Endothelial cell of umbilical vein (primary cell): ENCODE results near the gene DHX34. TPM values are rescaled to one million over a fixed set of nuclear protein-coding genes. Genes with fewer than 3 reads are reported as not detected.

ENCODE experiments used
- BruUV-seq: library from RNA; stranded (reverse); fragments of 400-500 nt; replicated peaks from 2 replicates; lab custom pipeline; 2021; lab: Mats Ljungman, UMichigan
- CTCF ChIA-PET: fragments of 300-600, 350-600 bp; sonication (Branson Sonifier 250); formaldehyde crosslinking; loops from one replicate; lab custom pipeline; 2021; ENCODE audit warnings: antibody characterized with exemption, inconsistent platforms; lab: Charles Lee
- POLR2A ChIA-PET: fragments of 300-600, 350-600 bp; sonication (Branson Sonifier 250); formaldehyde crosslinking; loops from one replicate; lab custom pipeline; 2021; ENCODE audit warnings: antibody characterized with exemption, inconsistent platforms; lab: Charles Lee
- DNase-seq: peaks from one replicate; pipeline ENCODE4 v3.0.0-alpha.2; 2011; ENCODE audit warnings: low read depth, low spot score
- FAIRE-seq: peaks from 2 replicates; lab custom pipeline; 2011; peaks lifted over from hg19 to GRCh38; lab: Jason Lieb, UNC
- H2AFZ ChIP-seq: 2 replicates; pipeline ENCODE4 v1.6.0; 2012; ENCODE audit warnings: low read depth, low read length, control low read depth, inconsistent platforms
- H3K27ac ChIP-seq: 2 replicates; pipeline ENCODE4 v1.5.1; 2011; ENCODE audit warnings: low read depth, mild to moderate bottlenecking, control low read depth, low read length, moderate library complexity; ENCODE audit not compliant: insufficient read depth
- H3K27me3 ChIP-seq, 2 experiments: 2 replicates each; pipeline versions ENCODE4 v1.6.0 to v1.6.1; 2011; ENCODE audit warnings: low read length in 2 of 2, mixed read lengths in 1 of 2; ENCODE audit not compliant: control insufficient read depth in 2 of 2, insufficient read depth in 2 of 2
- H3K36me3 ChIP-seq, 2 experiments: 2 replicates in 1 of 2; 3 replicates in 1 of 2; pipeline ENCODE4 v1.5.1; 2011; ENCODE audit warnings: low read length in 2 of 2, mild to moderate bottlenecking in 1 of 2, moderate library complexity in 1 of 2; ENCODE audit not compliant: control insufficient read depth in 2 of 2, insufficient read depth in 2 of 2; ENCODE audit errors: extremely low read depth in 1 of 2
- H3K4me1 ChIP-seq: 3 replicates; pipeline ENCODE4 v1.5.1; 2011; ENCODE audit warnings: mild to moderate bottlenecking, low read length; ENCODE audit not compliant: control insufficient read depth, insufficient read depth; ENCODE audit errors: extremely low read depth
- H3K4me2 ChIP-seq: 2 replicates; pipeline ENCODE4 v1.6.1; 2011; ENCODE audit warnings: low read length, control low read depth, mixed read lengths; ENCODE audit not compliant: insufficient read depth
- H3K4me3 ChIP-seq, 3 experiments: fragments of 200-600 bp in 1 of 3; sonication (generic), shearing (Covaris generic) in 1 of 3; replicated peaks in 1 of 3; 2 replicates each; pipeline ENCODE4 v1.5.1; 2011 to 2016; ENCODE audit warnings: control low read depth in 3 of 3, low read length in 3 of 3, mild to moderate bottlenecking in 2 of 3, inconsistent platforms in 1 of 3, low read depth in 1 of 3, moderate library complexity in 1 of 3; ENCODE audit not compliant: insufficient read depth in 1 of 3
- H3K79me2 ChIP-seq: 2 replicates; pipeline ENCODE4 v1.6.0; 2012; ENCODE audit warnings: low read length, inconsistent platforms; ENCODE audit not compliant: control insufficient read depth, insufficient read depth
- H3K9ac ChIP-seq: replicated peaks from 2 replicates; pipeline ENCODE3; 2011; ENCODE audit warnings: low read length, control low read depth; ENCODE audit not compliant: insufficient read depth; ENCODE audit errors: extremely low read depth
- H3K9me1 ChIP-seq: replicated peaks from 3 replicates; pipeline ENCODE4 v1.6.0; 2011; ENCODE audit warnings: mild to moderate bottlenecking, low read length; ENCODE audit not compliant: control insufficient read depth, insufficient read depth; ENCODE audit errors: extremely low read depth
- H3K9me3 ChIP-seq: replicated peaks from 2 replicates; pipeline ENCODE4 v1.5.1; 2012; ENCODE audit warnings: low read length, inconsistent platforms; ENCODE audit not compliant: control insufficient read depth, insufficient read depth
- H4K20me1 ChIP-seq: replicated peaks from 2 replicates; pipeline ENCODE3; 2011; ENCODE audit warnings: mild to moderate bottlenecking, low read length; ENCODE audit not compliant: control insufficient read depth, insufficient read depth; ENCODE audit errors: extremely low read depth
- CTCF ChIP-seq, 2 donors: IDR thresholded peaks; 1 replicate in 1 of 2; 2 replicates in 1 of 2; pipeline ENCODE4 v1.5.1; 2011; ENCODE audit warnings: low read length in 2 of 2, mild to moderate bottlenecking in 2 of 2, moderate library complexity in 2 of 2, control low read depth in 1 of 2, inconsistent platforms in 1 of 2, low read depth in 1 of 2; ENCODE audit not compliant: insufficient read depth in 1 of 2; ENCODE audit errors: extremely low read depth in 1 of 2
- EZH2 ChIP-seq: IDR thresholded peaks from 2 replicates; pipeline ENCODE4 v1.6.1; 2012; ENCODE audit warnings: borderline replicate concordance, low read depth, mild to moderate bottlenecking, moderate library complexity, low read length, inconsistent platforms; ENCODE audit not compliant: severe bottlenecking
- FOS ChIP-seq: IDR thresholded peaks from 2 replicates; pipeline ENCODE4 v1.6.1; 2011; ENCODE audit warnings: mild to moderate bottlenecking, low read length, moderate library complexity, borderline replicate concordance; ENCODE audit not compliant: insufficient read depth
- GATA2 ChIP-seq: IDR thresholded peaks from 2 replicates; pipeline ENCODE4 v1.7.0; 2011; ENCODE audit warnings: low read depth, mild to moderate bottlenecking, moderate library complexity, mixed read lengths, low read length; ENCODE audit not compliant: insufficient read length, insufficient read depth
- JUN ChIP-seq: IDR thresholded peaks from 2 replicates; pipeline ENCODE4 v1.6.1; 2011; ENCODE audit warnings: borderline replicate concordance, low read depth; ENCODE audit not compliant: insufficient read length, insufficient read depth
- MYC ChIP-seq: IDR thresholded peaks from one replicate; pipeline ENCODE4 v1.6.1; 2011; ENCODE audit warnings: mild to moderate bottlenecking, low read depth, low read length
- POLR2A ChIP-seq: IDR thresholded peaks from 2 replicates; pipeline ENCODE4 v1.6.1; 2012; ENCODE audit warnings: low read depth, mild to moderate bottlenecking, control low read depth, low read length
- POLR2AphosphoS5 ChIP-seq: IDR thresholded peaks from 2 replicates; pipeline ENCODE4 v1.6.1; 2012; ENCODE audit warnings: low read depth, mild to moderate bottlenecking, control low read depth, low read length, moderate library complexity; ENCODE audit not compliant: insufficient read depth
- dilution Hi-C: fragments of 300-500 bp; cut with MboI; formaldehyde crosslinking; loops from one replicate; pipeline ENCODE4 v1.15.0; 2019; ENCODE audit warnings: low sequenced_read_pairs; ENCODE audit not compliant: extremely low pct_ligation_motif_present
- intact Hi-C: fragments of 100-400 bp; cut with micrococcal nuclease; formaldehyde crosslinking; loops from one replicate; pipeline ENCODE4 v1.10.0; 2022
- polyA plus RNA-seq, 4 experiments: library from polyadenylated mRNA; depleted of rRNA in 3 of 4; stranded (reverse) in 3 of 4; unstranded in 1 of 4; fragments of >200 nt; gene quantifications; 2 replicates each; pipeline versions ENCODE4 v1.2.1 to v1.2.3, GENCODE V29; 2011 to 2012; ENCODE audit warnings: missing spikeins in 1 of 4
- total RNA-seq: library from RNA; stranded (reverse); gene quantifications from 2 replicates; pipeline ENCODE4 v1.2.3, GENCODE V29; 2021
- TF ChIP-seq, protein P1 (sequence below): IDR thresholded peaks from 2 replicates; pipeline ENCODE4 v1.6.1; 2011; ENCODE audit not compliant: insufficient read depth, insufficient read length

The DHX34 gene
- total and polyA plus RNA-seq, 2 donors (not counting 3 experiments of a cell fraction or from before 2014, with no cell fraction given): 12.8 to 20.7 TPM

GRCh38 chr19:47405197-47405550 is 56.1 kb downstream of the DHX34 start:
- dilution Hi-C loops: no loop called here
- no peak overlapping the region for H3K27ac ChIP-seq
- intact Hi-C loops: no loop called here
- DNase-seq (no peak), FAIRE-seq (no peak)
- POLR2A ChIA-PET: no interaction called here
- H3K4me3 ChIP-seq: no peak overlapping the region
- no peak overlapping the region for H3K4me2 ChIP-seq
- H2AFZ ChIP-seq: no peak overlapping the region
- no peak for TF ChIP-seq JUN
- no peak for TF ChIP-seq POLR2A
- TF ChIP-seq GATA2: no peak
- TF ChIP-seq, protein P1, sequence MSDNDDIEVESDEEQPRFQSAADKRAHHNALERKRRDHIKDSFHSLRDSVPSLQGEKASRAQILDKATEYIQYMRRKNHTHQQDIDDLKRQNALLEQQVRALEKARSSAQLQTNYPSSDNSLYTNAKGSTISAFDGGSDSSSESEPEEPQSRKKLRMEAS: no peak
- TF ChIP-seq FOS: no peak
- no peak for TF ChIP-seq MYC
- TF ChIP-seq EZH2: no peak
- TF ChIP-seq POLR2AphosphoS5: no peak
- H3K9ac ChIP-seq: no peak overlapping the region
- H3K4me1 ChIP-seq: no peaks in the 10 kb centered on the region
- H3K27me3 ChIP-seq: peaks cover 0 to 6% of the 10 kb centered on the region in 2 experiments
- BruUV-seq: no TSS peak
- H3K79me2 ChIP-seq: no peaks in the 10 kb centered on the region
- CTCF ChIA-PET: no interaction called here
- H3K9me3 ChIP-seq: no peaks in the 10 kb centered on the region
- no peaks in the 10 kb centered on the region for H3K9me1 ChIP-seq
- H3K36me3 ChIP-seq: no peaks in the 10 kb centered on the region
- H4K20me1 ChIP-seq: no peaks in the 10 kb centered on the region

DNA sequence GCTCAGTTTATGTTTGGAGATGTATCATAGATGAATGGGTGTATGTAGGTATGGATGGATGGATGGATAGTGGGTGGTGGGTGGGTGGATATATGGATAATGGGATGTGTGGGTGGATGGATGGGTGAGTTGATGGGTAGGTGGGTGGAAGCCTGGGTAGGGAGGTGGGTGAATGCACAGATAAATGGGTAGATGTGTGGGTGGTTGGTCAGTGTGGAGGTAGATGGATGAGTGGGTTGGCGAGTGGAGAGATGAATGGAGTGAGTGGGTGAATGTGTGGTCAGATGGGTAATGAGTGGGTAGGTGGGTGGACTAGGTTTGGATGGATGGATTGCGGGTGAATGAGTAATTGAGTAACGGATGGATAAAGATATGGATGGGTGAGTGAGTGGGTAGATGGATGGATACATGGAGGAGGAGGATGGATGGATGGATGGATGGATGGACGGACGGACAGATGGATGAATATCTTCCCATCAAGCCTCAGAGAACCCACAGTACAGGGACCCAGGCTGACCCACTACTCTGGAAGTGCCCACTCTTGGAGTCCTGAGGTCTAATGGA is 56.8 kb downstream of the DHX34 start:
- no peak overlapping the region for H3K4me2 ChIP-seq
- DNase-seq (no peak), FAIRE-seq (no peak)
- H3K27me3 ChIP-seq: peaks cover 0 to 6% of the 10 kb centered on the region in 2 experiments
- H3K27ac ChIP-seq: no peak overlapping the region
- no peaks in the 10 kb centered on the region for H3K9me3 ChIP-seq
- H3K79me2 ChIP-seq: no peaks in the 10 kb centered on the region
- no peak overlapping the region for H3K9ac ChIP-seq
- ChIA-PET POLR2A (no interaction called here), CTCF (no interaction called here)
- no peaks in the 10 kb centered on the region for H3K9me1 ChIP-seq
- no peak overlapping the region for H3K4me3 ChIP-seq
- TF ChIP-seq POLR2AphosphoS5 (no peak), POLR2A (no peak), FOS (no peak), GATA2 (no peak), CTCF (IDR thresholded peaks at IDR 0.05; ENCODE audit: extremely low read depth in 1 of 2, insufficient read depth in 1 of 2, low read depth in 1 of 2, low read length in 2 of 2) (no peak), JUN (no peak), MYC (no peak), EZH2 (no peak)
- TF ChIP-seq, protein P1: no peak
- dilution Hi-C loops (no loop called here), intact Hi-C loops (no loop called here)
- H3K4me1 ChIP-seq: no peaks in the 10 kb centered on the region
- H2AFZ ChIP-seq: no peak overlapping the region
- no peaks in the 10 kb centered on the region for H4K20me1 ChIP-seq
- no TSS peak for BruUV-seq
- H3K36me3 ChIP-seq: no peaks in the 10 kb centered on the region
